ENCODE data around the gene OLFML2A. TPM values are rescaled to one million over a fixed set of nuclear protein-coding genes. Genes with fewer than 3 reads are reported as not detected.
A peak's percentile ranks its signal among the peaks of the same experiment; 100 is the strongest.

The OLFML2A gene
- total and polyA plus RNA-seq, 2 donors (not counting 1 experiment from before 2014, with no cell fraction given): 0.76 to 0.88 TPM

- H3K27ac Mint-ChIP-seq: no peak overlapping the region
Observed at GRCh38 chr9:124764774-124765438, 12.0 kb upstream of the OLFML2A start.

More at GRCh38 chr9:124764774-124765438, 12.0 kb upstream of the OLFML2A start:
- no peak overlapping the region for H2AFZ ChIP-seq (ENCODE audit: insufficient read depth, low read depth, low read length, poor library complexity, severe bottlenecking)
- H3K27ac ChIP-seq (ENCODE audit: low read length in 2 of 2): no peak overlapping the region
- Mint-ChIP-seq H3K9me3 (ENCODE audit: insufficient read depth) (no peaks in the 10 kb centered on the region), H3K4me3 (no peak overlapping the region), H3K27me3 (peaks cover 50% of the 10 kb centered on the region), H3K4me1 (peaks cover 20% of the 10 kb centered on the region)
- WGBS (ENCODE audit: insufficient coverage): no CpG with 5 or more reads among the region's 6 CpGs
- no peaks in the 10 kb centered on the region for H4K20me1 ChIP-seq (ENCODE audit: control insufficient read depth, insufficient read depth, low read length, poor library complexity, severe bottlenecking)
- no peaks in the 10 kb centered on the region for H3K36me3 ChIP-seq (replicated peaks in 1 of 2; ENCODE audit: control extremely low read depth in 1 of 2, control insufficient read depth in 1 of 2, extremely low read depth in 1 of 2, insufficient read depth in 2 of 2, low read length in 1 of 2)
- POLR2A ChIA-PET: no interaction called here
- intact Hi-C loops (cut with micrococcal nuclease): loop anchor here (2.0 kb wide), 1 partner anchor 52 kb away; no protein-coding TSS in a partner anchor
- H3K4me2 ChIP-seq (replicated peaks; ENCODE audit: low read depth, low read length, poor library complexity, severe bottlenecking): no peak overlapping the region
- H3K79me2 ChIP-seq (ENCODE audit: control insufficient read depth, insufficient read depth, low read length): no peaks in the 10 kb centered on the region
- peaks cover 12 to 16% of the 10 kb centered on the region in 2 donors for H3K4me1 ChIP-seq (ENCODE audit: control insufficient read depth in 2 of 2, insufficient read depth in 2 of 2, low read length in 2 of 2)
- no peak overlapping the region for H3K4me3 ChIP-seq (ENCODE audit: control extremely low read depth in 1 of 5, extremely low read depth in 1 of 5, insufficient read depth in 1 of 5, low read depth in 2 of 5, low read length in 4 of 5)
- no peaks in the 10 kb centered on the region for H3K9me3 ChIP-seq (ENCODE audit: control extremely low read depth in 1 of 3, control insufficient read depth in 2 of 3, insufficient read depth in 1 of 3, low read length in 2 of 3)
- peak; percentile 41 for DNase-seq
- CTCF ChIA-PET: interaction anchor here (0.6 to 2.4 kb wide), 6 partner anchors 50 to 530 kb away, joined by 5 to 8 read pairs (median 6); partner anchors contain the start of gene WDR38
- no peak for TF ChIP-seq CTCF (IDR thresholded peaks at IDR 0.05)
- no peak for TF ChIP-seq EZH2 (IDR thresholded peaks at IDR 0.05; ENCODE audit: borderline replicate concordance, insufficient read depth, low read depth, low read length, poor library complexity, severe bottlenecking)
- peaks cover 0 to 37% (median 26%) of the 10 kb centered on the region in 4 experiments for H3K27me3 ChIP-seq (replicated peaks in 1 of 4; ENCODE audit: control extremely low read depth in 1 of 4, control insufficient read depth in 3 of 4, insufficient read depth in 4 of 4, low read length in 3 of 4)
- no peak overlapping the region for H3K9ac ChIP-seq (ENCODE audit: low read length)
- ATAC-seq (ENCODE audit: low read depth): peak; percentile 51

Measured in B cell (primary cell).